Esophagus (tissue), 2 donors: Measurements from ENCODE around the gene RNASEL. TPM values are rescaled to one million over a fixed set of nuclear protein-coding genes. Genes with fewer than 3 reads are reported as not detected.

ENCODE experiments used
- H3K27ac ChIP-seq, 2 donors: one replicate each; pipeline ENCODE4 v1.5.1; 2013; ENCODE audit warnings: low read depth in 2 of 2, mild to moderate bottlenecking in 2 of 2, inconsistent platforms in 1 of 2, low read length in 1 of 2, moderate library complexity in 1 of 2
- H3K27me3 ChIP-seq, 2 donors: one replicate each; pipeline ENCODE4 v1.6.1; 2013; ENCODE audit warnings: low read length in 2 of 2, control low read depth in 1 of 2, mild to moderate bottlenecking in 1 of 2; ENCODE audit not compliant: insufficient read depth in 2 of 2, control insufficient read depth in 1 of 2
- H3K36me3 ChIP-seq, 2 donors: one replicate each; pipeline ENCODE4 v1.6.1; 2013; ENCODE audit warnings: low read length in 1 of 2; ENCODE audit not compliant: control insufficient read depth in 2 of 2, insufficient read depth in 2 of 2
- H3K4me1 ChIP-seq, 2 donors: one replicate each; pipeline ENCODE4 v1.6.1; 2013; ENCODE audit warnings: low read length in 1 of 2; ENCODE audit not compliant: control insufficient read depth in 2 of 2, insufficient read depth in 2 of 2
- H3K4me3 ChIP-seq, 2 donors: one replicate each; pipeline ENCODE4 v1.5.1; 2013; ENCODE audit warnings: low read length in 2 of 2, mild to moderate bottlenecking in 2 of 2, low read depth in 1 of 2, moderate library complexity in 1 of 2
- H3K9me3 ChIP-seq, 2 donors: one replicate each; pipeline ENCODE4 v1.6.1; 2013; ENCODE audit warnings: mild to moderate bottlenecking in 2 of 2, low read depth in 1 of 2, low read length in 1 of 2, moderate library complexity in 1 of 2; ENCODE audit not compliant: control insufficient read depth in 2 of 2, insufficient read depth in 1 of 2
- WGBS, 2 donors: extraction: QIAGEN DNeasy Blood & Tissue Kit; methylation state at CpG; one replicate each; pipeline ENCODE4 v1.1.7; 2013; 5-methylcytosine and 5-hydroxymethylcytosine counted together
- polyA plus RNA-seq, 2 donors: library from polyadenylated mRNA; stranded (reverse); fragments of 200-250 nt; gene quantifications; one replicate each; pipeline ENCODE4 v1.2.3, GENCODE V29; 2013
- donor health status: healthy with polysubstance abuse.
- donor health status: Bipolar disorder and iron deficiency.

The RNASEL gene
- polyA plus RNA-seq, 2 donors, result 3.8 to 5.8 TPM

- Histone ChIP-seq H3K9me3 (no peaks in the 10 kb centered on the region), H3K27ac (no peak overlapping the region), H3K36me3 (no peaks in the 10 kb centered on the region), H3K4me1 (peaks cover 0 to 2% of the 10 kb centered on the region in 2 donors), H3K27me3 (no peaks in the 10 kb centered on the region), H3K4me3 (no peak overlapping the region)
- WGBS, 2 donors, result 92 to 94% methylated on average over 5 of the region's 5 CpGs
Measured at GRCh38 chr1:182589931-182590330, 875 bp upstream of the RNASEL start.

DNA sequence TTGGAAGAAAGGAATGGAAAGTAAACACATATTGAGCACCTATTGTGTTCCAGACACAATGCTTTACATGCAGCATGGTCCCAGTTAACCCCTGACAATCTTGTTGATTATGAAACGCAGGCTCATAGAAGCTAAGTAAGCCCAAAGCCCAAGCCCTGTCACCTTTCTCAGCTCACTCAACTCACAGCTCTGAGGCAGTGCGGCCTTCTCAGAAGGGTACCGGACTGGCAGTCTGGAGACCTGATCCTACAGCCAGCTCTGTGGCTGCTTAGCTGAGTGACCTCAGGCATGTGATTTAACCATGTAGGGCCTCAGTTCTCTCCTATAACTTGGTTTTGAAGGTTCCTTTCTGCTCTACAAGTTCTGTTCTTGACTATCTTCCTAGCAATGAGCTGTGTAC lies 464 bp upstream of the RNASEL start:
- peak overlapping the region; percentile 28 to 94 for H3K27ac ChIP-seq
- no peaks in the 10 kb centered on the region for H3K36me3 ChIP-seq
- peaks cover 0 to 2% of the 10 kb centered on the region in 2 donors for H3K4me1 ChIP-seq
- 79 to 83% methylated on average over 3 of the region's 3 CpGs for WGBS, 2 donors
- H3K27me3 ChIP-seq, result no peaks in the 10 kb centered on the region
- no peaks in the 10 kb centered on the region for H3K9me3 ChIP-seq
- H3K4me3 ChIP-seq, result no peak overlapping the region

- peak overlapping the region; percentile 60 to 81 for H3K4me3 ChIP-seq
- 39 to 40% methylated on average over 4 of the region's 4 CpGs for WGBS, 2 donors
Measured at GRCh38 chr1:182587666-182588499, 1.2 kb downstream of the RNASEL start.

GRCh38 chr1:182587093-182587492 lies 2.0 kb downstream of the RNASEL start:
- no peaks in the 10 kb centered on the region for H3K9me3 ChIP-seq
- peaks cover 0 to 2% of the 10 kb centered on the region in 2 donors for H3K4me1 ChIP-seq
- H3K4me3 ChIP-seq, result no peak overlapping the region
- H3K27me3 ChIP-seq, result no peaks in the 10 kb centered on the region
- H3K36me3 ChIP-seq, result peaks cover 0 to 8% of the 10 kb centered on the region in 2 donors
- no peak overlapping the region for H3K27ac ChIP-seq
- 0% methylated on average over 1 of the region's 1 CpG for WGBS, 2 donors

More at GRCh38 chr1:182587666-182588499, 1.2 kb downstream of the RNASEL start:
- no peaks in the 10 kb centered on the region for H3K9me3 ChIP-seq
- peaks cover 0 to 2% of the 10 kb centered on the region in 2 donors for H3K4me1 ChIP-seq
- peaks cover 0 to 2% of the 10 kb centered on the region in 2 donors for H3K36me3 ChIP-seq
- H3K27me3 ChIP-seq, result no peaks in the 10 kb centered on the region
- H3K27ac ChIP-seq, result peak overlapping the region in 1 of 2 donors; percentile 94

DNA sequence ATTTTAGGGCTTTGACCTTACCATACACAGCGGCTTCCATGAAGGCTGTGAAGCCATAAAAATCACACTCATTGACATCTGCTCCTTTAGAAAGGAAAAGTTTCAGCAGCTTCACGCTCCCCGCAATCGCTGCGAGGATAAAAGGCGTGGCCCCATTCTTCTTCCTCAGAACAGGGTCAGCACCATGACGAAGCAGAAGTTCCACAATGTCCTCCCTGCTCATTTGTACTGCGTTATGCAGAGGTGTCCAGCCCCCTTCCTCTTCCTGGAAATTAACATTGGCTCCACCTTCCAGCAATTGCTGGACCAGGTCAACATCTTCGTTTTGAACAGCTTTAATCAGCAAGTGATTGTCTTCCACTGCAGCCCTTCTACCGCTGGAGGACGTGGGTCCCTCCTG lies 2.7 kb downstream of the RNASEL start:
- Histone ChIP-seq H3K36me3 (peaks cover 0 to 12% of the 10 kb centered on the region in 2 donors), H3K27me3 (no peaks in the 10 kb centered on the region), H3K9me3 (no peaks in the 10 kb centered on the region), H3K4me1 (peaks cover 0 to 2% of the 10 kb centered on the region in 2 donors), H3K27ac (no peak overlapping the region), H3K4me3 (no peak overlapping the region)
- 95 to 97% methylated on average over 11 of the region's 11 CpGs for WGBS, 2 donors

- peaks cover 3 to 16% of the 10 kb centered on the region in 2 donors for H3K36me3 ChIP-seq
- H3K4me3 ChIP-seq, result no peak overlapping the region
- no peaks in the 10 kb centered on the region for H3K27me3 ChIP-seq
- H3K27ac ChIP-seq, result no peak overlapping the region
- no peaks in the 10 kb centered on the region for H3K9me3 ChIP-seq
- 95% methylated on average over 4 of the region's 4 CpGs for WGBS, 2 donors
- H3K4me1 ChIP-seq, result peaks cover 0 to 2% of the 10 kb centered on the region in 2 donors
Measured at GRCh38 chr1:182584746-182585145, 4.3 kb downstream of the RNASEL start.

- 87 to 89% methylated on average over 2 of the region's 2 CpGs for WGBS, 2 donors
- Histone ChIP-seq H3K27me3 (no peaks in the 10 kb centered on the region), H3K4me3 (no peak overlapping the region), H3K4me1 (peaks cover 0 to 2% of the 10 kb centered on the region in 2 donors), H3K9me3 (no peaks in the 10 kb centered on the region), H3K36me3 (peaks cover 3 to 21% of the 10 kb centered on the region in 2 donors), H3K27ac (no peak overlapping the region)
Measured at GRCh38 chr1:182580736-182581135, 8.3 kb downstream of the RNASEL start.

GRCh38 chr1:182575540-182576149 lies 13.4 kb downstream of the RNASEL start:
- Histone ChIP-seq H3K27ac (peak overlapping the region in 1 of 2 donors; percentile 22), H3K4me3 (no peak overlapping the region), H3K27me3 (no peaks in the 10 kb centered on the region), H3K36me3 (peaks cover 7 to 10% of the 10 kb centered on the region in 2 donors), H3K4me1 (peaks cover 2 to 3% of the 10 kb centered on the region in 2 donors), H3K9me3 (no peaks in the 10 kb centered on the region)
- whole genome bisulfite sequencing, 2 donors, result 57 to 69% methylated on average over 3 of the region's 3 CpGs

- 87 to 90% methylated on average over 4 of the region's 4 CpGs for WGBS, 2 donors
- H3K36me3 ChIP-seq, result peaks cover 1 to 4% of the 10 kb centered on the region in 2 donors
- H3K27me3 ChIP-seq, result no peaks in the 10 kb centered on the region
- peaks cover 2 to 3% of the 10 kb centered on the region in 2 donors for H3K4me1 ChIP-seq
- H3K27ac ChIP-seq, result no peak overlapping the region
- H3K4me3 ChIP-seq, result no peak overlapping the region
- H3K9me3 ChIP-seq, result no peaks in the 10 kb centered on the region
Measured at GRCh38 chr1:182574156-182574555, 14.9 kb downstream of the RNASEL start.
